Bronchial epithelial cell (primary cell): ENCODE results near the gene NDUFA3. TPM values are rescaled to one million over a fixed set of nuclear protein-coding genes. Genes with fewer than 3 reads are reported as not detected.

ENCODE experiments used
- DNase-seq: peaks from one replicate; pipeline ENCODE4 v3.0.0-alpha.2; 2010; ENCODE audit warnings: low read depth
- FAIRE-seq: peaks from 2 replicates; lab custom pipeline; 2011; peaks lifted over from hg19 to GRCh38; lab: Jason Lieb, UNC
- H3K27me3 ChIP-seq: 2 replicates; pipeline ENCODE4 v1.5.1; 2011; ENCODE audit warnings: low read length; ENCODE audit not compliant: control insufficient read depth, insufficient read depth
- H3K36me3 ChIP-seq: 2 replicates; pipeline ENCODE4 v1.5.1; 2011; ENCODE audit warnings: low read length; ENCODE audit not compliant: control insufficient read depth, insufficient read depth
- H3K4me3 ChIP-seq: 2 replicates; pipeline ENCODE4 v1.5.1; 2011; ENCODE audit warnings: mild to moderate bottlenecking, low read depth, low read length, control low read depth
- total RNA-seq: library from RNA; depleted of rRNA; stranded (reverse); fragments of >200 nt; gene quantifications from 2 replicates; pipeline ENCODE4 v1.2.1, GENCODE V29; 2014
- TF ChIP-seq, protein P1 (sequence below): IDR thresholded peaks from 2 replicates; pipeline ENCODE4 v1.5.1; 2011; ENCODE audit warnings: mild to moderate bottlenecking, moderate library complexity, low read length, control low read depth, inconsistent platforms; ENCODE audit not compliant: insufficient read depth, severe bottlenecking

The NDUFA3 gene
- total RNA-seq, 1 donor from 2014 or later: 6.1 TPM

DNA sequence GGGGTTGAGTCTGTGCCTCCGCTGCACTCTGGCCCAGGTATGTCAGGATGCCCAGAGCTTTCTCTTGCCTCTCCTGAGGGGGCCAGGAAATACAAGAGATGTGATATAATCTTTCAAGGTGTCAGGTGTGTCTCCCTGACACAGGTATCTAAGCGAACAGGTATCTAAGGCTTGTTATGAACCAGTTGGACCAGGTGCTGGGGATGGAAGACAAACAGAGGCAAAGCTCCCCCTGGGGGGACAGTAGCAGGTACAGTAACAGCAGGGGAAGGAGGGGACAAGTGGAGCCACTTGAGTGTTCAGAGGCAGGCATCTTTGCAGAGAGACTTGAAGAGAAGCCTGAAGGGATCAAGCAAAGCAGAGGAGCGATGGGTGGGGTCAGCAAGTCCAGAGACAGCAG, 54.3 kb downstream of the NDUFA3 start:
- TF ChIP-seq, protein P1, sequence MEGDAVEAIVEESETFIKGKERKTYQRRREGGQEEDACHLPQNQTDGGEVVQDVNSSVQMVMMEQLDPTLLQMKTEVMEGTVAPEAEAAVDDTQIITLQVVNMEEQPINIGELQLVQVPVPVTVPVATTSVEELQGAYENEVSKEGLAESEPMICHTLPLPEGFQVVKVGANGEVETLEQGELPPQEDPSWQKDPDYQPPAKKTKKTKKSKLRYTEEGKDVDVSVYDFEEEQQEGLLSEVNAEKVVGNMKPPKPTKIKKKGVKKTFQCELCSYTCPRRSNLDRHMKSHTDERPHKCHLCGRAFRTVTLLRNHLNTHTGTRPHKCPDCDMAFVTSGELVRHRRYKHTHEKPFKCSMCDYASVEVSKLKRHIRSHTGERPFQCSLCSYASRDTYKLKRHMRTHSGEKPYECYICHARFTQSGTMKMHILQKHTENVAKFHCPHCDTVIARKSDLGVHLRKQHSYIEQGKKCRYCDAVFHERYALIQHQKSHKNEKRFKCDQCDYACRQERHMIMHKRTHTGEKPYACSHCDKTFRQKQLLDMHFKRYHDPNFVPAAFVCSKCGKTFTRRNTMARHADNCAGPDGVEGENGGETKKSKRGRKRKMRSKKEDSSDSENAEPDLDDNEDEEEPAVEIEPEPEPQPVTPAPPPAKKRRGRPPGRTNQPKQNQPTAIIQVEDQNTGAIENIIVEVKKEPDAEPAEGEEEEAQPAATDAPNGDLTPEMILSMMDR: no peak
- Histone ChIP-seq H3K27me3 (no peaks in the 10 kb centered on the region), H3K36me3 (peaks cover 36% of the 10 kb centered on the region), H3K4me3 (no peak overlapping the region)
- no peak for FAIRE-seq
- no peak for DNase-seq

Other genes starting within 250 kb of the NDUFA3 start
- gene MYADM, start 235.0 kb upstream of the NDUFA3 start, total RNA-seq: 1.3 and 1.4 TPM in 2 replicates
- gene PRKCG, start 220.7 kb upstream of the NDUFA3 start, total RNA-seq: not detected in 2 replicates
- not detected in 2 replicates for gene CACNG7, start 193.6 kb upstream of the NDUFA3 start, total RNA-seq
- gene CACNG8, start 139.9 kb upstream of the NDUFA3 start, total RNA-seq: not detected in 2 replicates
- gene CACNG6, start 111.2 kb upstream of the NDUFA3 start, total RNA-seq: 0.26 TPM in 1 of 2 replicates, not detected in the other
- not detected in 2 replicates for gene VSTM1, start 39.0 kb upstream of the NDUFA3 start, total RNA-seq
- not detected in 2 replicates for gene TARM1, start 21.5 kb upstream of the NDUFA3 start, total RNA-seq
- gene OSCAR, start 2.1 kb upstream of the NDUFA3 start, total RNA-seq: 0.64 and 0.79 TPM in 2 replicates
- 6.1 and 11.3 TPM in 2 replicates for gene TFPT, start 12.8 kb downstream of the NDUFA3 start, total RNA-seq
- 37.8 and 47.1 TPM in 2 replicates for gene PRPF31, start 12.9 kb downstream of the NDUFA3 start, total RNA-seq
- gene CNOT3, start 34.9 kb downstream of the NDUFA3 start, total RNA-seq: 6.1 and 11.4 TPM in 2 replicates
- 9.7 and 13.4 TPM in 2 replicates for gene LENG1, start 56.9 kb downstream of the NDUFA3 start, total RNA-seq
- 23.2 and 25.0 TPM in 2 replicates for gene TMC4, start 70.3 kb downstream of the NDUFA3 start, total RNA-seq
- gene MBOAT7, start 86.7 kb downstream of the NDUFA3 start, total RNA-seq: 6.8 and 10.6 TPM in 2 replicates
- 47.9 and 50.2 TPM in 2 replicates for gene TSEN34, start 88.5 kb downstream of the NDUFA3 start, total RNA-seq
- gene RPS9, start 98.0 kb downstream of the NDUFA3 start, total RNA-seq: 2,761 and 3,132 TPM in 2 replicates
- not detected in 2 replicates for gene LILRB3, start 120.2 kb downstream of the NDUFA3 start, total RNA-seq
- not detected in 2 replicates for gene LILRA6, start 139.9 kb downstream of the NDUFA3 start, total RNA-seq
- gene LILRB5, start 154.4 kb downstream of the NDUFA3 start, total RNA-seq: not detected in 2 replicates
- gene LILRB2, start 178.3 kb downstream of the NDUFA3 start, total RNA-seq: not detected in 2 replicates
- gene LILRA5, start 210.3 kb downstream of the NDUFA3 start, total RNA-seq: not detected in 2 replicates
- not detected in 2 replicates for gene LILRA4, start 236.3 kb downstream of the NDUFA3 start, total RNA-seq